Activated CD8-positive, alpha-beta memory T cell treated with anti-CD3 and anti-CD28 coated beads, Interleukin-2, amount 10 ng/mL, durations not matched to agents 7 days and 5 days (primary cell): Measurements from ENCODE around the gene COL10A1. TPM values are rescaled to one million over a fixed set of nuclear protein-coding genes. Genes with fewer than 3 reads are reported as not detected.

ENCODE experiments used
- ATAC-seq: fragments of 150-1000 bp; cut with Tn5 transposase; one replicate; pipeline ENCODE4 v1.10.0; 2021; ENCODE audit warnings: moderate library complexity
- CTCF ChIA-PET: fragments of 350-600 bp; sonication (Branson Sonifier 250); formaldehyde crosslinking; loops from one replicate; lab custom pipeline; 2021; ENCODE audit warnings: antibody characterized with exemption; lab: Charles Lee
- DNase-seq: peaks from one replicate; pipeline ENCODE4 v3.0.0-alpha.2; 2020
- H3K27ac Mint-ChIP-seq: one replicate; pipeline ENCODE4 v1.8.0; 2021; ENCODE audit warnings: mild to moderate bottlenecking, mixed read lengths
- H3K27me3 Mint-ChIP-seq: one replicate; pipeline ENCODE4 v1.8.0; 2021; ENCODE audit warnings: mixed read lengths
- H3K36me3 Mint-ChIP-seq: one replicate; pipeline ENCODE4 v1.8.0; 2021; ENCODE audit warnings: mild to moderate bottlenecking, mixed read lengths
- H3K4me1 Mint-ChIP-seq: one replicate; pipeline ENCODE4 v1.8.0; 2021; ENCODE audit warnings: mixed read lengths
- H3K4me3 Mint-ChIP-seq: one replicate; pipeline ENCODE4 v1.8.0; 2021; ENCODE audit warnings: mild to moderate bottlenecking, moderate library complexity, mixed read lengths
- H3K9me3 Mint-ChIP-seq: one replicate; pipeline ENCODE4 v1.8.0; 2022; ENCODE audit warnings: low read depth, mixed read lengths
- total RNA-seq, 2 experiments: library from RNA; stranded (reverse); gene quantifications; one replicate each; pipeline ENCODE4 v1.2.3, GENCODE V29; 2021

COL10A1 gene
- total RNA-seq, 2 experiments from 2014 or later = not detected

DNA sequence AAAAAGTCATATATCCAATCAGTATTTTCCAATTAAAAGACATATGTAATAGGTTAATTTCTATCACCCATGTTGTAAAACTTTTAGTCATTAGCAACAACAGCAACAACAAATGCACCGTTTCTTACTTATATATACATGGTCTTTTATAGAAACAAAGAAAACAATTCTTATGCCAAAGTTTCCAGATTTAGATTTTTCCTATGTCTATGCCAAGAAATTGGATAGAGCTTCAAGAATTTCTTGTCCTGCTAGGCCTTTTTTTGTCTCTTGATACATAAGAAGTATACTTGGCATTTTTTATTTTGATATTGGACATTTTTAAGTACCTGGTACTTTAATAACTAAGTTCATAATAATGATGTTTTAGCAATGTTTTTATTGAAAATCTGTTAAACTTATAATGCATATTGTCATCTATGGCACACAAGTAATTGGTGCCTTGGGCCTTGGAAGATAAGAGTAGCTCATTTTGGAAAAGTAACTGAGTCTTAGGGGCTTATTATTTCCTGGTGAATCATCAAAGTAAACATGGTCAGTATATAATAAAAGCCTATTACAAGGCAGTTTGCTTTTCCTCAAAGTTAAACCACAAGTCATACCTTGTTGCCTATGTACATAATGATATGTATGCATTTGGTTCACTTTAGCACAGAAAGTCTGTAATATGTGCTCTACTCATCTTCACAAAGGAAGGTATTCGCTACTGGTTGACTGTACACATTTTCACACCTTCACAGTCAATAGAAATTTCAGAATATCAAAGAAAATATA lies 55.1 kb downstream of the COL10A1 start:
- H3K27ac Mint-ChIP-seq = no peak overlapping the region
- no peak overlapping the region for H3K4me3 Mint-ChIP-seq
- H3K36me3 Mint-ChIP-seq = no peaks in the 10 kb centered on the region
- H3K27me3 Mint-ChIP-seq = peaks cover 5% of the 10 kb centered on the region
- CTCF ChIA-PET = interaction anchor here (0.7 to 1.6 kb wide), 2 partner anchors 9 to 171 kb away, joined by 3 to 4 read pairs; no protein-coding TSS in a partner anchor
- DNase-seq (no peak), ATAC-seq (no peak)
- peaks cover 8% of the 10 kb centered on the region for H3K4me1 Mint-ChIP-seq
- no peaks in the 10 kb centered on the region for H3K9me3 Mint-ChIP-seq

DNA sequence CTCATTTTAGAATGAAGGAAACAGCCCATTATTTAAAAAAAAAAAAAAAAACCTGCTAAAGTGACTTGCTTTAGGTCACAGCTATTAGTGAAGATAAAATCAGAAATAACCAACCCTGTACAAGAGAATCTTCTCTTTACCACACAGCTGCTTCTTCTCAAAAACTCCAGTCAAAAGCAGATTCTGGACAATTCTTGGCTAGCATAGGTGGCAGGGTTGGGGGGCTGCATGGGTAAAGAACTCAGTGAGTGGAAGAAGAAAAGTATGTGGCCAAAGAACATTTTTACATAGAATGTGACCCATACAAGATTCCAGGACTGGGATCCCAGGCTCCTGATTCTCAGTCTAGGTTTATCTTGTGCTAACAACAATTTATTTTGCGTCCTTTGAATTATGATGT lies 55.8 kb downstream of the COL10A1 start:
- ATAC-seq (no peak), DNase-seq (no peak)
- Mint-ChIP-seq H3K9me3 (no peaks in the 10 kb centered on the region), H3K36me3 (no peaks in the 10 kb centered on the region), H3K27ac (no peak overlapping the region), H3K27me3 (peaks cover 8% of the 10 kb centered on the region), H3K4me1 (peaks cover 8% of the 10 kb centered on the region), H3K4me3 (no peak overlapping the region)
- CTCF ChIA-PET = interaction anchor here (0.7 to 1.6 kb wide), 2 partner anchors 9 to 170 kb away, joined by 3 to 4 read pairs; no protein-coding TSS in a partner anchor

Other genes starting within 250 kb of the COL10A1 start
- gene FRK, start 65.2 kb downstream of the COL10A1 start, total RNA-seq = under 1 TPM; 0.09 to 0.12 TPM
- 10 to 100 TPM; 26.4 to 43.7 TPM for gene NT5DC1, start 25.3 kb downstream of the COL10A1 start, total RNA-seq
- gene TSPYL4, start 127.9 kb upstream of the COL10A1 start, total RNA-seq = 10 to 100 TPM; 15.1 to 17.3 TPM
- gene TSPYL1, start 153.8 kb upstream of the COL10A1 start, total RNA-seq = 10 to 100 TPM; 39.5 to 41.3 TPM
- gene DSE, start 244.8 kb upstream of the COL10A1 start, total RNA-seq = 1 to 10 TPM; 5.7 to 7.1 TPM